ENCODE data around the gene GSTM1.
"Not testable (repeated sequence)": the region's sequence is repeated elsewhere in the genome, so short reads cannot be mapped to it uniquely, and the experiment has no call there.

The GSTM1 gene

GRCh38 chr1:109673861-109674260 is 13.8 kb upstream of the GSTM1 start:
- H3K9me3 Mint-ChIP-seq; H3K27ac Mint-ChIP-seq; ATAC-seq; DNase-seq (ENCODE audit: low spot score in 2 of 2); H3K36me3 Mint-ChIP-seq; H3K4me3 Mint-ChIP-seq: not testable (repeated sequence)
- peaks cover 18% of the 10 kb centered on the region for H3K4me1 Mint-ChIP-seq

GRCh38 chr1:109676683-109677381 is 10.8 kb upstream of the GSTM1 start:
- H3K36me3 Mint-ChIP-seq; ATAC-seq; H3K4me1 Mint-ChIP-seq; H3K9me3 Mint-ChIP-seq; DNase-seq (ENCODE audit: low spot score in 2 of 2); H3K4me3 Mint-ChIP-seq; H3K27ac Mint-ChIP-seq: not testable (repeated sequence)

GRCh38 chr1:109677459-109677858 is 10.2 kb upstream of the GSTM1 start:
- Mint-ChIP-seq H3K27ac (no peak overlapping the region), H3K36me3 (no peaks in the 10 kb centered on the region), H3K4me1 (no peaks in the 10 kb centered on the region), H3K4me3 (no peak overlapping the region), H3K9me3 (no peaks in the 10 kb centered on the region)
- ATAC-seq: no peak
- peak in 1 of 2 donors; percentile 20 for DNase-seq (ENCODE audit: low spot score in 2 of 2)

- not testable (repeated sequence) for H3K4me3 Mint-ChIP-seq; DNase-seq (ENCODE audit: low spot score in 2 of 2); H3K27ac Mint-ChIP-seq
Measured at GRCh38 chr1:109678637-109679036, 9.0 kb upstream of the GSTM1 start.

GRCh38 chr1:109684777-109685176 is 2.8 kb upstream of the GSTM1 start:
- H3K9me3 Mint-ChIP-seq; H3K4me3 Mint-ChIP-seq; ATAC-seq; DNase-seq (ENCODE audit: low spot score in 2 of 2); H3K4me1 Mint-ChIP-seq; H3K36me3 Mint-ChIP-seq; H3K27ac Mint-ChIP-seq: not testable (repeated sequence)

More at GRCh38 chr1:109678637-109679036, 9.0 kb upstream of the GSTM1 start:
- not testable (repeated sequence) for H3K36me3 Mint-ChIP-seq, ATAC-seq, H3K9me3 Mint-ChIP-seq, H3K4me1 Mint-ChIP-seq

- H3K36me3 Mint-ChIP-seq; DNase-seq (ENCODE audit: low spot score in 2 of 2); H3K9me3 Mint-ChIP-seq; H3K4me3 Mint-ChIP-seq; H3K4me1 Mint-ChIP-seq; H3K27ac Mint-ChIP-seq; ATAC-seq: not testable (repeated sequence)
Measured at GRCh38 chr1:109685399-109685798, 2.2 kb upstream of the GSTM1 start.

- H3K27ac Mint-ChIP-seq; DNase-seq (ENCODE audit: low spot score in 2 of 2); H3K36me3 Mint-ChIP-seq; H3K4me3 Mint-ChIP-seq; H3K9me3 Mint-ChIP-seq; H3K4me1 Mint-ChIP-seq; ATAC-seq: not testable (repeated sequence)
Measured at GRCh38 chr1:109685890-109686289, 1.7 kb upstream of the GSTM1 start.

GRCh38 chr1:109687109-109687508 is 508 bp upstream of the GSTM1 start:
- not testable (repeated sequence) for H3K36me3 Mint-ChIP-seq; H3K27ac Mint-ChIP-seq; H3K9me3 Mint-ChIP-seq; ATAC-seq; DNase-seq (ENCODE audit: low spot score in 2 of 2); H3K4me3 Mint-ChIP-seq; H3K4me1 Mint-ChIP-seq

- Mint-ChIP-seq H3K4me3 (no peak overlapping the region), H3K36me3 (no peaks in the 10 kb centered on the region), H3K27ac (no peak overlapping the region), H3K4me1 (no peaks in the 10 kb centered on the region), H3K9me3 (no peaks in the 10 kb centered on the region)
- DNase-seq (ENCODE audit: low spot score in 2 of 2): no peak
- no peak for ATAC-seq
Measured at GRCh38 chr1:109689844-109690405, 2.3 kb downstream of the GSTM1 start.

GRCh38 chr1:109691759-109692158 is 4.1 kb downstream of the GSTM1 start:
- DNase-seq (ENCODE audit: low spot score in 2 of 2): no peak
- Mint-ChIP-seq H3K27ac (no peak overlapping the region), H3K4me1 (no peaks in the 10 kb centered on the region), H3K4me3 (no peak overlapping the region), H3K9me3 (no peaks in the 10 kb centered on the region), H3K36me3 (no peaks in the 10 kb centered on the region)
- no peak for ATAC-seq

GRCh38 chr1:109694400-109694799 is 6.8 kb downstream of the GSTM1 start:
- H3K4me3 Mint-ChIP-seq; H3K4me1 Mint-ChIP-seq; DNase-seq (ENCODE audit: low spot score in 2 of 2); H3K36me3 Mint-ChIP-seq; ATAC-seq; H3K9me3 Mint-ChIP-seq; H3K27ac Mint-ChIP-seq: not testable (repeated sequence)

- ATAC-seq; H3K36me3 Mint-ChIP-seq; H3K27ac Mint-ChIP-seq; H3K4me3 Mint-ChIP-seq; H3K9me3 Mint-ChIP-seq; H3K4me1 Mint-ChIP-seq; DNase-seq (ENCODE audit: low spot score in 2 of 2): not testable (repeated sequence)
Measured at GRCh38 chr1:109695138-109695537, 7.5 kb downstream of the GSTM1 start.

GRCh38 chr1:109697066-109697465 is 9.4 kb downstream of the GSTM1 start:
- H3K36me3 Mint-ChIP-seq: no peaks in the 10 kb centered on the region
- no peak for DNase-seq (ENCODE audit: low spot score in 2 of 2)
- H3K27ac Mint-ChIP-seq: no peak overlapping the region
- no peaks in the 10 kb centered on the region for H3K9me3 Mint-ChIP-seq
- ATAC-seq: no peak
- H3K4me3 Mint-ChIP-seq: no peak overlapping the region
- no peaks in the 10 kb centered on the region for H3K4me1 Mint-ChIP-seq

GRCh38 chr1:109697861-109698260 is 10.2 kb downstream of the GSTM1 start:
- H3K9me3 Mint-ChIP-seq; H3K4me3 Mint-ChIP-seq; H3K4me1 Mint-ChIP-seq; H3K27ac Mint-ChIP-seq; DNase-seq (ENCODE audit: low spot score in 2 of 2); ATAC-seq; H3K36me3 Mint-ChIP-seq: not testable (repeated sequence)

GRCh38 chr1:109702940-109703339 is 15.3 kb downstream of the GSTM1 start:
- not testable (repeated sequence) for DNase-seq (ENCODE audit: low spot score in 2 of 2); H3K9me3 Mint-ChIP-seq; ATAC-seq; H3K4me3 Mint-ChIP-seq; H3K27ac Mint-ChIP-seq; H3K4me1 Mint-ChIP-seq; H3K36me3 Mint-ChIP-seq

- DNase-seq (ENCODE audit: low spot score in 2 of 2) (no peak), ATAC-seq (no peak)
- H3K36me3 Mint-ChIP-seq: no peaks in the 10 kb centered on the region
- H3K4me1 Mint-ChIP-seq: no peaks in the 10 kb centered on the region
- peaks cover 11% of the 10 kb centered on the region for H3K9me3 Mint-ChIP-seq
- H3K4me3 Mint-ChIP-seq: no peak overlapping the region
- no peak overlapping the region for H3K27ac Mint-ChIP-seq
Measured at GRCh38 chr1:109704173-109704572, 16.6 kb downstream of the GSTM1 start.

Data from stimulated activated effector memory CD8-positive, alpha-beta T cell treated with anti-CD3 and anti-CD28 coated beads, Interleukin-12 subunit alpha, Interleukin-12 subunit beta, amount 100 ng/mL, for 72 hours (primary cell).